HG03196 (cell line): ENCODE measurements around the gene PPP1R1A.

Experiments used
- ATAC-seq: cut with Tn5 transposase; IDR thresholded peaks from one replicate; pipeline ENCODE4 v1.9.1; 2021; ENCODE audit not compliant: unreplicated experiment

The PPP1R1A gene

GRCh38 chr12:54588110-54588889, at the start of gene PPP1R1A:
PPP1R1A (minus strand) TSS chr12:54588659; CDS start chr12:54588488, 171 bp downstream.
- no peak for ATAC-seq

DNA sequence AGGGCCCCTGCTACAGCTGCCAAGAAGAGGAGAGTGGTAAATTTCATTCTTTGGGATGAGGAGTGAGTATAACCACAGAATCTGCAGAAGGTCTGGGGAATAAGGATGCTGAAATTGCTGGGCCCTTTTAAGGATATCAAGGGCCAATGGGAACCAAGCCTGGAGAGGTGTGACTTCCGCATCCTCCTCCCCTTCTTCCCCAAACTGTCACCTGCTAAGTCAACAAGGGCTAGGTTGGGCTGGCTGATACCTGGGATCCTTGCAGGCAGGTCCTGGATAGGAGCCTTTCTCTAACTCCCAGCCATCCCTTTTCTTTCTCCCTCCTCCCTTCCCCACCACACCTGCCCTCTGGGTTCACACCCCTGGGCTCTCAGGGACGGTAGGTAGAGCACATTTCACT, 46.3 kb upstream of the PPP1R1A start, which contains the start of gene LACRT:
TSS of gene LACRT (minus strand) at position 101 of the 400 bp plus-strand sequence. CDS start at position 47, 54 bp downstream.
- ATAC-seq, result no peak

DNA sequence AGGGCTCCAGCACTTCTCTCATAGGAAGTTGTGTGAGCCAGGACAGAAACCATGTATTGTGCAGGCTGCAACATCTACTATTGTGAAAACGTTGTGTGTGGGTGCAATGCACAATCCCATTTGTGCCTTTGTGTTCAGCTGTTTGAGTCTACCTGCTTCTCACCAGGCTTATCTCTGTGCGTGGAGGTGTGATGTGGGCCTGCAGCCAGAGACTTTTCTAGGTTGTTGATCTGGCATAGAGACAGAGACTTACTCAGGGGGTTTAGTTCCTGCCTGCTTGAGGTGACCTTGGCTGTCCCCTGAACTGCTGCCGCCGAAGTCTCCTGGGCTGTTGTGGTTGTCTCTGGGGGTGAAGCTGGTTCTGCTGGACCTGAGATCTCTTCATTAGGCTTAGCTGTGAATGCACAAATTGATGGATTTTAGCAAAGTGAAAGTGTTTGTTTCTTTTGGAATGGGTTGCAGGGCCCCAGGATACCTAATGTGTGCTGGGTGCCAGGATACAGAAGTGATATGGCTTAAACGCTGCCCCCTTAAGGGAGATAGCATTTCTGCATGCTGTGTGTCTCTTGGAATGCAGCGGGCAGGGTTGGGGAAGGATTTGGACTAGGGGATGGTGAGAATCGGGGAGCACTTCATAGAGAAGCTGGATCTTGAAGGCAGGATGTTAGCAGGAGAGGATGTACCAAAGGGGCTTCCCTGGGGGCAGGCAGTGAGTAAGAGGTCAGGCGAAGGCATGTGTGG, 43.7 kb upstream of the PPP1R1A start:
- ATAC-seq, result no peak

- no peak for ATAC-seq
Observed at GRCh38 chr12:54631551-54631950, 43.1 kb upstream of the PPP1R1A start.

DNA sequence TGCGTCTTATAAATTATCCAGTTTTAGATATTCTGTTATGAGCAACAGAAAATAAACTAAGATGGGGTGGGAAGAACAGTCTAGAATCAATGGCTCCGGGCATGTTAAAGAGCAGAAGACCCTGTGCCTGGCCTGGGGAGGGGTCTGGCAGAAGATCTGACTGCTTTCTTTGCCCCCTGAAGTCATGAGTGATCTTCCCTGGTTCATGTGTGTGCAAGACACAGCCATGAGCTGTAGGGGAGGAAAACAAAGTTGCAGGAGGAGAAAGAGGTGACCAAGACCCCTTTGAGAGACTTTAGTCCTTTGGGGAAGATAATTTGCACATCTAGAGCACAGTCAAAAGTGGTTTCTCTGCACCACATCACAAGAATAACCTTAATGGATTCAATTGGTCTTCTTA, 41.5 kb upstream of the PPP1R1A start:
- ATAC-seq, result no peak

DNA sequence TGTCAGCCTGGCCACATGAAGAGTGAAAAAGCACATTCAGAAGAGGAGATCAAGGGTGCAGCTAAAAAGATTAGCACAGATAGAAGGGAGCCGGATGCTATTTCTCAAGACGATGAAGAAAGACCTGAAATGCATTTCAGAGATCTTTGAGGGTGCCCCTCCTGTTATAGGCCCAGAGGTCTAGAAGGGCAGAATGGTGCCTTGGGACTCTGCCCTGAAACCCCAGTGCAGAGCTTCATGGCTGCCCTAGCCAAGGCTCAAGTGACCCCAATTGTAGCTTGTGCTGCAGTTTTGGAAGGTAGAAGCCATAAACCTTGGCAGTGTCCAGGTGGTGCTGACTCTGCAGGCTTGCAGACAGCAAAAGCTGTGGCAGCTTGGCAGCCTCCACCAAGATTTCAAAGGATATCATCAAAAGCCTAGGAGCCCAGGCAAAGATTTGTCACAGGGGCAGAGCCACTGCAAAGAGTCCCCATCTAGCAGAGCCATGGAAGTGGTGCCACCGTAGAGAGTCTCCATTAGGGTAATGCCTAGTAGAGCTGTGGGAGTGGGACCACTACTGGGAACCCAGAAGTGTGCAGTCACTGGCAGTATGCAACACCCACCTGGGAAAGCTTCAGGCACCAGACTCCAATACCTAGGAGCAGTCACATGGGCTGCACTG, 39.9 kb upstream of the PPP1R1A start:
- no peak for ATAC-seq

DNA sequence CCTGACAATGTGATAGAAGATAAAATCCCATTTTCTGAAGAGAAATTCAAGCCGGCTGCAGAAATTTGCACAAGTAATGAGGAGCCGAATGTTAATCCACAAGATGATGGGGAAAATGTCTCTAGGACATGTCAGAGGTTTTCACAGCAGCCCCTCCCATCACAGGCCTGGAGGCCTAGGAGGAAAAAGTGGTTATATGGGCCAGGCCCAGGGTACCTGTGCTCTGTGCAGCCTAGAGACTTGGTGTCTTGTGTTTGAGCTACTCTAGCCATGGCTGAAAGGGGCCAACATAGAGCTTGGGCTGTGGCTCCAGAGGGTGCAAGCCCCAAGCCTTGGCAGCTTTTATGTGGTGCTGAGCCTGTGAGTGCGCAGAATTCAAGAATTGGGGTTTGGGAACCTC, 38.8 kb upstream of the PPP1R1A start:
- no peak for ATAC-seq

- ATAC-seq, result no peak
Observed at GRCh38 chr12:54625598-54625997, 37.1 kb upstream of the PPP1R1A start.

- no peak for ATAC-seq
Observed at GRCh38 chr12:54624315-54625279, 36.1 kb upstream of the PPP1R1A start.

GRCh38 chr12:54622463-54623183, 34.2 kb upstream of the PPP1R1A start:
- ATAC-seq, result no peak

- no peak for ATAC-seq
Observed at GRCh38 chr12:54616933-54617680, 28.6 kb upstream of the PPP1R1A start.

DNA sequence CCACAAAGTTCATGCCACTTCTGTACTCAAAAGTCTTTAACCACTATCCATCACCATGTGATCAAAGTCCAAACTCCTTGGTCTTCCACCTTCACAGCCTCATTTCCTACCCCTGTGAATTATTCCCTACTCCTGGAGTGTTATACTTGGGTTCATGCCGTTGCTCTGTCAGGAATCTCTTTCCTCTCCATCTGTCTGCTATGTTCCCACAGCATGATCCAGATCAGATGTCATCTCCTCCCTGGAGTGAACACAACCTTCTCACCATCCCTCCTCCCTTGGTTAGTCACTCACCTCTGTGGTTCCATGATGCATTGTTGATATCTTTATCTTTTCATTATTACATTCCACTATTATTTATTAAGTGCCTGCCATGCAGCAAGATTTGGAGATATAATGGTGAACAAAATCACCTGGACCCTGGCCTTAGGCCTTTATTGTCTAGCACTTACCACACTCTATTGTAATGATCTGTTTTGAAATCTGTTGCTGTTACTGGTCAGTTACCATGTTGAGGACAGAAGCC, 23.8 kb upstream of the PPP1R1A start:
- ATAC-seq, result no peak

DNA sequence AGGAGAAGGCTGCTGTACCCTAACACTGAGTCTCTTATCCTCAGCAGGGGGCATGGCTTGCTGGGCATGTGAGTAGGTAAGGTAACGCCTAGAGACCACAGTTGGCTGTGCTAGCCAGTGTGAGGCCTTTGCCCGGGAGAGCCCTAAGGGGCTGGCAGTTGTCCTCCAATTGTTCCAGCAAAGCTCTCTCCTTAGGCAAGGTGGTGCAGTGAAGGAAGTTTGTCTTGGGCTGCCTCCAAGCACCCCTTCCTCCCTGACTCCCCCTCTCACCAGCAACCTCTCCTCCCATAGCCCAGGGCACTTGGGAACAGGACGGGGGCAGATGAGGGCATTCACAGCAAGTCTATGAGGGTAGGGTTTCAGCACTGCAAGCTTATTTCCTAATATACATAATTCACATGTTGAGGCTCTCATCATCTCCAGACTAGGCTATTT, 23.3 kb upstream of the PPP1R1A start:
- ATAC-seq, result no peak

GRCh38 chr12:54608769-54609168, 20.3 kb upstream of the PPP1R1A start:
- ATAC-seq, result no peak

DNA sequence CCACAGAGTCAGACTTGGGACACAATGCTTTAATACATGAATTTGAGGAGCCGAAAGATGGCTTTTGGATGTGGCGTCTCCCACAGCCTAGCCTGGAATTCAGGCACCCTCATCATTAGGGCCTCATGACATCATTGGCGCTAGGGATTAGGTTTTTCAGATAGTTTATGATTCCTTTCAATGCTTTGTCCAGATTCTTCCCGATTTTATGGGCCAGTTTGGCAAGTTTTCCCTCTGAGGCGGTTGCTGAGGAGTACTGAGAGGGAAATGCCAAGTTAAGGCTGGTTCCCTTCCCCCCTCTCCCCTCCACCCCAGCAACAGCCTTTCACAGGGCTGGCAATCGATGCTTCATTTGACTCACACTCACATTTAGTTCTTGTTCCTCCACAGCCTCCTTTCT, 19.7 kb upstream of the PPP1R1A start:
- no peak for ATAC-seq

GRCh38 chr12:54606556-54606955, 18.1 kb upstream of the PPP1R1A start:
- no peak for ATAC-seq

GRCh38 chr12:54605138-54605970, 16.9 kb upstream of the PPP1R1A start:
- ATAC-seq, result no peak

DNA sequence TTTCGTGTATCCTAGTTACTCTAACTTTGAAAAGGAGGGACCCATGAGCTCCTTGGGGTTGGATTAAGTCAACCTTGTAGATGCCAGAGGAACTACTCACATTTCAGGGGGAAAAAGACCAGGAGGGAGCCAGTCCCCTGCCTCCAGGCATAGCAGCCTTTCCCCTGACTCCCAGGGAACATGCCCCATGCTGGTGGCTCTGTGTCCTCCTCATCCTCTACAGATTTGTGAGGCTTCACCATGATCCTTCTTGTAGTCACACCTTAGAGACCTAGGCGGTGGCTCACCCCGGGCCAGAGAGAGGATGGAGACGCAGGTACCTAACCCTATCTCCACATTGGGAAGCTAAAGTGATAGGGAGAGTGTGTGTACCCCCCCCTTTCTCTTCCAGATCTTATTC, 16.0 kb upstream of the PPP1R1A start:
- no peak for ATAC-seq
